T-helper 2 cell treated with Interferon-gamma antibody and Interleukin-4, amounts not matched to agents 5 μg/mL and 100 μg/mL, for 36 hours (primary cell): ENCODE measurements around the gene ZNF319.

Experiments
- DNase-seq: peaks from one replicate; pipeline ENCODE4 v3.0.0; 2021; ENCODE audit warnings: low spot score
- H3K27ac Mint-ChIP-seq: one replicate; pipeline ENCODE4 v1.8.0; 2021; ENCODE audit warnings: mild to moderate bottlenecking, mixed read lengths
- H3K27me3 Mint-ChIP-seq: one replicate; pipeline ENCODE4 v1.8.0; 2021; ENCODE audit warnings: low read depth, mixed read lengths
- H3K36me3 Mint-ChIP-seq: one replicate; pipeline ENCODE4 v1.8.0; 2021; ENCODE audit warnings: low read depth, mixed read lengths
- H3K4me1 Mint-ChIP-seq: one replicate; pipeline ENCODE4 v1.8.0; 2021; ENCODE audit warnings: low read depth, mixed read lengths
- H3K4me3 Mint-ChIP-seq: one replicate; pipeline ENCODE4 v1.8.0; 2022; ENCODE audit warnings: mild to moderate bottlenecking, moderate library complexity, mixed read lengths
- H3K9me3 Mint-ChIP-seq: one replicate; pipeline ENCODE4 v1.8.0; 2021; ENCODE audit warnings: mixed read lengths

The ZNF319 gene

GRCh38 chr16:58030136-58030840 is 29.8 kb upstream of the ZNF319 start:
- Mint-ChIP-seq H3K27ac (no peak overlapping the region), H3K9me3 (no peaks in the 10 kb centered on the region), H3K4me1 (no peaks in the 10 kb centered on the region), H3K27me3 (peaks cover 17% of the 10 kb centered on the region), H3K36me3 (no peaks in the 10 kb centered on the region), H3K4me3 (no peak overlapping the region)
- DNase-seq: no peak

GRCh38 chr16:58029410-58029809 is 28.9 kb upstream of the ZNF319 start:
- H3K4me1 Mint-ChIP-seq: peaks cover 7% of the 10 kb centered on the region
- no peak overlapping the region for H3K4me3 Mint-ChIP-seq
- H3K27ac Mint-ChIP-seq: no peak overlapping the region
- H3K36me3 Mint-ChIP-seq: no peaks in the 10 kb centered on the region
- H3K27me3 Mint-ChIP-seq: peaks cover 24% of the 10 kb centered on the region
- no peak for DNase-seq
- H3K9me3 Mint-ChIP-seq: no peaks in the 10 kb centered on the region

DNA sequence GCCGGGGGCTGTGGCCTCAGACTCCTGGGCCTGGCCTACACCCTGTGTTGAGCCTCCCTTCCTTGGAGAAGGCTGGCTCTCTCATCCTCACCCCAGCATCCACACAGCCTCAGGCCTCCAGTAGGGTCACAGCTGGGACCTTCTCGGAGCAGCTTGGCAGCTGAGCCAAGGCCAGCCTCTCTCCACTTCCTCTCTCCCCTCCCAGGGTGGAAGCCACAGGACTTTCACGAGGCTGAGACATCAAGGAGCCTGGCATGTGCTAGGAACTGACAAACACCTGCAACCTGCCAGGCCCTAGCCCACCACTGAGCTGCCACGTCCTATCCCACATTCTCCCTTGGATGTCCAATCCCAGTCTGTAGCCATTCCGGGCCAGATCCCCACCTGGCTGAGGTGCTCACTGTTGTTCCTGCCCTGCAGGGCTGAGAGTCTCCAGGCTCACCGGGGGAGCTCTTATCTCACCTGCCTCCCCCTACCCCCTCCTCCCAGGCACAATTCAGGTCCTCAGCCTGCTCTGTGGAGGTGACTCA is 28.1 kb upstream of the ZNF319 start:
- DNase-seq: no peak
- Mint-ChIP-seq H3K27me3 (peaks cover 29% of the 10 kb centered on the region), H3K9me3 (no peaks in the 10 kb centered on the region), H3K4me3 (no peak overlapping the region), H3K4me1 (peaks cover 7% of the 10 kb centered on the region), H3K27ac (no peak overlapping the region), H3K36me3 (no peaks in the 10 kb centered on the region)

GRCh38 chr16:58027916-58028455 is 27.5 kb upstream of the ZNF319 start:
- Mint-ChIP-seq H3K4me1 (peaks cover 7% of the 10 kb centered on the region), H3K9me3 (no peaks in the 10 kb centered on the region), H3K27me3 (peaks cover 30% of the 10 kb centered on the region), H3K4me3 (peak overlapping the region; percentile 42), H3K27ac (no peak overlapping the region), H3K36me3 (no peaks in the 10 kb centered on the region)
- DNase-seq: no peak

DNA sequence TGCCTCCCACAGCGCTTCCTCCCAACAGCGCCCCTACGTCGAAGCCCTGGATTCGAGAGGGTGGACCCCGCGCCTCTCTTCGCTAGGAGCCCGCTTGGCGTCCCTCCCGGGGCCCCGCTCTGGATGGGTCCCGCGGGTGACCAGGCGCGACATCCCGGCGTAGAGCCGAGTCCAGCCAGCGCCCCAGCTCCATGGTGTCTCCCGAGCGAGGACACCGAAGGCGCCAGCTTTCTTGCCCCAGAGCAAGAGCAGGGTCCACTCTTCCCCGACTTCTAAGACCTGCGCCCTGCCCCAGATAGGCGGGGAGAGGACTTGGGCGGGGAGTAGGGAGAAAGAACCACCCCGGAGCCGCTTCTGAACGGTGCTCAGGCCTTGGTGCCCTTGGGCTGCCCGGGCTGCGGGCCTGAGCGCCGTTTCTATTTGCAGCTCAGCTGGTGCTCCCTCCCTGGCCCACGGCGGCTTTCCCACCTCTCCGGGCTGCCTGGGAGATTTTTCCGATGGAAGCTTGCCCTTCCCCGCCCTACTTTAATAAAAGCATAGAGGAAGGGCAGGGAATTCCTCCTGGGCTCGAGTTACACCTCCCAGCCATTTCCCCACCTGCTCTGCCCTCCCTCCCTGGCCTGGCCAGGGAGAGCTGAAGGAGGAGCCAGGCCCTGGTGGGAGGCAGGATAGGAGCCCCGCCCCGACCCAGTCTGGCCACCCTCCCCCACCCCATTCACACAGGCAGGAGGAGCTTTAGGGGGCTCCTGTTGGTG is 26.9 kb upstream of the ZNF319 start:
- H3K27ac Mint-ChIP-seq: no peak overlapping the region
- no peaks in the 10 kb centered on the region for H3K36me3 Mint-ChIP-seq
- peaks cover 7% of the 10 kb centered on the region for H3K4me1 Mint-ChIP-seq
- H3K27me3 Mint-ChIP-seq: peaks cover 30% of the 10 kb centered on the region
- H3K4me3 Mint-ChIP-seq: no peak overlapping the region
- no peaks in the 10 kb centered on the region for H3K9me3 Mint-ChIP-seq
- no peak for DNase-seq

DNA sequence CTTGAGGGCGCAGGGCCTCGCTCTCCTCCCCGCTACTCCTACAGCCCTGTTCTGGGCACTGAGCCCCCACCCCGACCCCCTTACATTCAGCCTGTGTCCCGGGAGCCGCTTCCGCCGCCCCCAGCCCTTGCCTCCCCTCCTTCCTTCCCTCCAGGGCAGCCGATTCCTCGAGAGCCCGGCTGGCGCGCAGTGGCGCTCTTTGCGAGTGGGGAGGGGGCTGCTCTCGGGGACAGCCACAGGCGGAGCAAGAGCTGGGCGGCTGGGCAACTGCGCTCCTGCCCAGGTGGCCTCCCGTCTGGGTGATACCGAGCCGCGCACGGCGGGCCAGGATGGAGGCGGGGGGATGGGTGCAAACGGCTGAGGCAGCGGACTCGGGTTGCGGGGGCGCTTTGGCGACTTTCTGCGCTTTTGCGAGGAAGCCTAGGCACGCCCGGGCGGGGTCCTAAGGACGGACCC is 26.3 kb upstream of the ZNF319 start:
- peaks cover 30% of the 10 kb centered on the region for H3K27me3 Mint-ChIP-seq
- no peak overlapping the region for H3K4me3 Mint-ChIP-seq
- DNase-seq: no peak
- no peaks in the 10 kb centered on the region for H3K36me3 Mint-ChIP-seq
- H3K27ac Mint-ChIP-seq: no peak overlapping the region
- H3K4me1 Mint-ChIP-seq: peaks cover 7% of the 10 kb centered on the region
- no peaks in the 10 kb centered on the region for H3K9me3 Mint-ChIP-seq

GRCh38 chr16:58026139-58026704 is 25.8 kb upstream of the ZNF319 start:
- Mint-ChIP-seq H3K9me3 (no peaks in the 10 kb centered on the region), H3K27ac (no peak overlapping the region), H3K4me1 (peaks cover 7% of the 10 kb centered on the region), H3K36me3 (no peaks in the 10 kb centered on the region), H3K27me3 (peaks cover 30% of the 10 kb centered on the region), H3K4me3 (no peak overlapping the region)
- no peak for DNase-seq

DNA sequence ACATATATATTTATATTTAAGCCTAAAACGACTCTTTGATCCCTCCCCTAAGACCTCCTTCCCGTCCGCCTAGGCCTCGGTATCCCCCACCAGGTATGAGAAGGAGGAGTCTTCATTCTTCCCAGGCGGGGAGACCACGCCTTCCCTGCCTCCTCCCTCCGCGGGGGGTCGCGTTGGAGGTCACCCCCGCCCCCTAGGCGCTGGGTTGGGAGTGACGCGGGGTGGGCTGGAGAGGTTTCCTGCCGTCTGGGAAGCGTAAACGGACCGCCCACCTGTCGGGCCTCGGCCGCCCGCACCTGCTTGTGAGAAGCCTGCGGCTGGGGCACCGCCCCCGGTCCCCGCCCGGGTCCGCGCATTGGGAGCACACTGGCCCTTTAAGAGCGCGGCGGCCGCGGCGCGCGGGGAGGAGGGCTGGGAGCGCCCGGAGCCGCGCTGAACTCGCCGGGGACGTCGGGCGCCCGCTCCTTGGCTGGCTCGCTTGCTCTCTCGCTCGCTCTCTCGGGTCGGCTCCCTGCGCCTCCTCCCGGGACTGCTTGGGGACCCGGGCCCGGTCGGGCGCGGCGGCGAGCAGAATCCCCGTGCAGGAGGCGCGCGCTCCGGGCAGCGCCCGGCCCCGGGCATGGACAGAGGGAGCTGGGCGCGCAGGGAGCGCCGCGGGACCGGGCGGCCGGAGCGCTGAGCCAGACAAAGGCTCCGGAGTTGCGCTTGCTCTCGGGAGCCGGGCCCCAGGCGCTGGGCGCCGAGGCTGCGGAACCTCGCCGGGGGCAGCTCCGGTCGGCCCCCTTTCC is 25.1 kb upstream of the ZNF319 start, which contains the start of gene MMP15:
Gene MMP15, plus strand, starts transcription at position 404 of the 788 bp plus-strand sequence. CDS start 597 bp downstream, outside the sequence.
- Mint-ChIP-seq H3K4me1 (peaks cover 10% of the 10 kb centered on the region), H3K9me3 (no peaks in the 10 kb centered on the region), H3K27me3 (peaks cover 30% of the 10 kb centered on the region), H3K27ac (peak within 1 kb of the TSS; percentile 27), H3K4me3 (peak within 1 kb of the TSS; percentile 86), H3K36me3 (no peaks in the 10 kb centered on the region)
- peak; percentile 62 for DNase-seq

DNA sequence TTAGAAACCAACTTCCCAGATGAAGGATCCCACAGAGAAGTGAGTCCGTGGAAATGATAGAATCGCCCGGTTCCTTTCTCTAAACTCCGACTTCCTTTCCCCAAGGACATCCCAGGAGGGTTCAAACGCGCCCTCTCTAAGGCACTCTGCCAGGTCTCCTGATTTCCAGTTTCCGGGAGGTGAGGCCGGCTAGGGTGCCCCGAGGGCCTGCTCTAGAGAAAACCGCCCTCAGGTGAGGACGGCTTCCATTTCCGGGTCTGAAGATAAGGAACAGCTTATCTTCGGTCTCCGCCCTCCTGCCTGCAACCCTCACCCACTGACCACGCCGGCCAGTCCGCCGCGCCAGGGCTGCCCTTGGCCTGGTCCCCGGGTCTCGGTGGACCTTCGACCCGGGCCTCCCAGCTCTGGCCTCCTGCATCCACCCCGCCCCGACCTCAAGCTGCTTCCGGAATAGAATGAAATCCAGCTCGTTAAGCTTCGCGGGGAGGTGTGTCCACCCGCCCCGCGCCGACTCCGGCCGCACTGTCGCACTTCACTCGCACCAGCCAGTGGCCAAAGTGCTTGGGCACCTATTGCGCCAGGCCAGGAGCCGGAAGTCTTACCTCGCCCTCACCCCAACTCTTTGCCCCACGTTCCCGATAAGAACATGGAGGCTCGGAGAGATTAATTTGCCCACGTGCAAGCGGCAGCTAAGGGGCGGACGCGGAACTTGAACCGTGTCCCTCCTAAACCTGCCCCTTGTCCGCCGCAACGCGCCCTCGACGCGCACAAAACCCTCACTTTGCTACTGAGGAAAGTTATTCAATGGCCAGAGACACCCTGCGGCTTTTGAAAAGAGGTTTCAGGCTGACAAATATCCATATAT is 24.2 kb upstream of the ZNF319 start:
- H3K9me3 Mint-ChIP-seq: no peaks in the 10 kb centered on the region
- no peaks in the 10 kb centered on the region for H3K36me3 Mint-ChIP-seq
- peak overlapping the region; percentile 86 for H3K4me3 Mint-ChIP-seq
- peaks cover 14% of the 10 kb centered on the region for H3K4me1 Mint-ChIP-seq
- H3K27ac Mint-ChIP-seq: peak overlapping the region; percentile 27
- no peak for DNase-seq
- H3K27me3 Mint-ChIP-seq: peaks cover 30% of the 10 kb centered on the region

- no peak for DNase-seq
- no peaks in the 10 kb centered on the region for H3K9me3 Mint-ChIP-seq
- peaks cover 14% of the 10 kb centered on the region for H3K4me1 Mint-ChIP-seq
- peak overlapping the region; percentile 62 for H3K27ac Mint-ChIP-seq
- peaks cover 2% of the 10 kb centered on the region for H3K36me3 Mint-ChIP-seq
- H3K4me3 Mint-ChIP-seq: no peak overlapping the region
- peaks cover 14% of the 10 kb centered on the region for H3K27me3 Mint-ChIP-seq
Measured at GRCh38 chr16:58022601-58023371, 22.3 kb upstream of the ZNF319 start.

GRCh38 chr16:58021661-58022551 is 21.4 kb upstream of the ZNF319 start:
- no peak overlapping the region for H3K27ac Mint-ChIP-seq
- no peaks in the 10 kb centered on the region for H3K9me3 Mint-ChIP-seq
- H3K36me3 Mint-ChIP-seq: peaks cover 2% of the 10 kb centered on the region
- H3K4me1 Mint-ChIP-seq: peaks cover 14% of the 10 kb centered on the region
- no peak overlapping the region for H3K4me3 Mint-ChIP-seq
- no peak for DNase-seq
- peaks cover 13% of the 10 kb centered on the region for H3K27me3 Mint-ChIP-seq
